Left lung (tissue), 10 donors: ENCODE data around the gene PREX1. TPM values are rescaled to one million over a fixed set of nuclear protein-coding genes. Genes with fewer than 3 reads are reported as not detected.

Source experiments
- ATAC-seq: fragments of 200-7000 bp; cut with Tn5 transposase; one replicate; pipeline ENCODE4 v1.9.1; 2020; ENCODE audit warnings: moderate library complexity
- DNase-seq, 4 donors: peaks; one replicate each; pipeline ENCODE4 v3.0.0-alpha.2; 2013 to 2020
- H3K27ac ChIP-seq, 2 donors: fragments of 200-600 bp; sonication (generic) in 1 of 2; one replicate each; pipeline versions ENCODE4 v1.5.0 to v1.8.0; 2020 to 2021
- H3K27me3 ChIP-seq, 2 donors: fragments of 200-600 bp; sonication (generic) in 1 of 2; one replicate each; pipeline versions ENCODE4 v1.5.0 to v1.8.0; 2020 to 2021
- H3K36me3 ChIP-seq, 2 donors: fragments of 200-600 bp; sonication (generic) in 1 of 2; one replicate each; pipeline versions ENCODE4 v1.5.0 to v1.8.0; 2020 to 2021
- H3K4me1 ChIP-seq, 2 donors: fragments of 200-600 bp; one replicate each; pipeline ENCODE4 v1.8.0; 2021
- H3K4me3 ChIP-seq, 2 donors: fragments of 200-600 bp; sonication (generic) in 1 of 2; one replicate each; pipeline versions ENCODE4 v1.5.0 to v1.8.0; 2020 to 2021; ENCODE audit warnings: mild to moderate bottlenecking in 1 of 2
- H3K9me3 ChIP-seq, 2 donors: fragments of 200-600 bp; sonication (generic) in 1 of 2; one replicate each; pipeline versions ENCODE4 v1.5.0 to v1.8.0; 2020 to 2021
- CTCF ChIP-seq, 2 donors: fragments of 200-600 bp; sonication (generic) in 1 of 2; IDR thresholded peaks; one replicate each; pipeline versions ENCODE4 v1.5.0 to v1.8.0; 2021; ENCODE audit warnings: antibody characterized with exemption in 2 of 2
- intact Hi-C, 2 donors: fragments of 100-400 bp; cut with DNase I; formaldehyde crosslinking; loops; one replicate each; pipeline versions ENCODE4 v1.11.2 to v1.14.2; 2022
- polyA plus RNA-seq, 6 donors: library from polyadenylated mRNA; unstranded; fragments of 120-200 nt; gene quantifications; one replicate each; pipeline ENCODE4 v1.2.1, GENCODE V29; 2013; ENCODE audit not compliant: insufficient read length in 6 of 6
- total RNA-seq, 2 donors: library from RNA; stranded (reverse); fragmentation: NEBNext Ultra II Directional; extraction: Animal tissue kit (Norgen Biotek cat#: 25700); gene quantifications; one replicate each; pipeline ENCODE4 v1.2.1, GENCODE V29; 2021
- donor health status: DM: no; HTN: yes; CAD: no.
- donor health status: DM: no; HTN: no; CAD: no.

The PREX1 gene
- total and polyA plus RNA-seq, 8 donors, result 20.3 to 111 (median 26.1) TPM

DNA sequence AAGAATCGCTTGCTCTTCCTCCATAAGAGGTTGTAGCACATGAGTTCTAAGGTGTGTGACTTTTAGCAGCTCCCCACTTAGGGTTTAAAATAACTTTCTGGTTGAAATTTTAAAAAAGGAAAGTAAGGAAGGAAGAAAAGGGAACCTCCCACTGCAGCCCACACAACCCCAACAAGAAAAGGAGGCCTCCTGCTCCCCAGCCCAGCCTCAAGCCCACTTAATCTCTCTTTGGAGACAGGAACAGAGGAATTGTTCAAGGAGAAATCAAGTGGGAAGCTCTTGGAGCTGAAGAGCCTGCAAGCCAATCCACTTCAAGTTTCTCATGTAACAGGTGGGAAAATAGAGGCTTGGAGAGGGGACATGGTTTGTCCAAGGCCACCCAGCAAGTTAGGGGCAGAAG, 39.1 kb upstream of the PREX1 start:
- Histone ChIP-seq H3K36me3 (no peaks in the 10 kb centered on the region), H3K4me1 (peaks cover 0 to 19% of the 10 kb centered on the region in 2 donors), H3K4me3 (no peak overlapping the region), H3K9me3 (no peaks in the 10 kb centered on the region), H3K27me3 (peaks cover 5 to 40% of the 10 kb centered on the region in 2 donors), H3K27ac (no peak overlapping the region)
- DNase-seq, result peak in 1 of 4 donors; percentile 40
- intact Hi-C loops, result no loop called here
- no peak for ATAC-seq
- TF ChIP-seq CTCF (IDR thresholded peaks at IDR 0.05), result no peak

DNA sequence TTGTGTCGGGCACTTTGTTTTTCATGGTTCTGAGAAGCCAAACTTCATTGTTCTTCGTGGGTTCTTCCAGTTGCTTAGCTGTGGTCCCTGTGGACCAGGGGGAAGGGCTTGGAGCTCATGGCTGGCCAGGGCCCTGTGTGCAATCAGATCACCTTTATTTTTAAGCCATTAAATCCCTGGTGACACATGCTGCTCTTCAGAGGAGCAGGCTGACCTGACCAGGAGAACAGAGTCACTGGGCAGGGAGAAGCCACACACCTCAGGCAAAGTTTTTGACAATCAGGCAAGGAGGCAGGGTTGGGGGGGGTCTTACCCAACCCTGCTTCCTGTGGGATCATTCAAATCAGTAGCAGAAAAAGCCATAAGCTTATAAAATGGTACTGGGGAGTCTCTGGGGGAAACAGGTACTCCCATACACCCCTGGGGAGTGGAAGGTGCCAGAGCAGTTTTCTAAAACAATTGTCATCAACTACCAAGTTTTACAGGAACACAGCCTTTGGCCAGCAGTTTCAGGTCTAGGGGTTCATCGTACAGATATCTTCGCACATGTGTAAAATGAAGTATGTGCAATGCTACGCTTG, 37.0 kb upstream of the PREX1 start:
- no peak for ATAC-seq
- intact Hi-C loops, result no loop called here

DNA sequence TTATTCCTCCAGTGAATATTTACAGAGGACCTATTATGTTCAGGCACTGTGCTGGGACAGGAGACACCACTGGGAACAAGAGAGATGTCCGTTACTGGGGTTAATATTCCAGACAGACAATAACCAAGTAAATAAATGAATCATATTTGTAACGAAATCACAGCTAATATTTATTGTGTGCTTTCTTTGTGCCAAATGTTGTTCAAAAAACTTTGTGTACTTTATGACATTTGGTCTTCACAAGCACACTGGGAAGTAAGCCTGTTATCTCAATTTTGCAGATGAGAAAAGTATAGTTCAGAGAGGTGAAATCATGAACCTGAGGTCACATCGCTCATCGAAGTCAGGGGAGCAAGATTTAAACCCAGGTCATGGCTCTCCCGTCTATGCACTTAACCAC, 36.5 kb upstream of the PREX1 start:
- TF ChIP-seq CTCF (IDR thresholded peaks at IDR 0.05), result no peak
- Histone ChIP-seq H3K27ac (no peak overlapping the region), H3K27me3 (peaks cover 5 to 54% of the 10 kb centered on the region in 2 donors), H3K9me3 (no peaks in the 10 kb centered on the region), H3K36me3 (no peaks in the 10 kb centered on the region), H3K4me3 (no peak overlapping the region), H3K4me1 (peaks cover 0 to 35% of the 10 kb centered on the region in 2 donors)
- DNase-seq (no peak), ATAC-seq (no peak)
- intact Hi-C loops, result no loop called here

More for the DNA sequence above, 37.0 kb upstream of the PREX1 start:
- Histone ChIP-seq H3K4me3 (no peak overlapping the region), H3K27me3 (peaks cover 5 to 54% of the 10 kb centered on the region in 2 donors), H3K4me1 (peaks cover 0 to 30% of the 10 kb centered on the region in 2 donors), H3K9me3 (no peaks in the 10 kb centered on the region), H3K36me3 (no peaks in the 10 kb centered on the region), H3K27ac (no peak overlapping the region)
- TF ChIP-seq CTCF (IDR thresholded peaks at IDR 0.05), result no peak
- no peak for DNase-seq

DNA sequence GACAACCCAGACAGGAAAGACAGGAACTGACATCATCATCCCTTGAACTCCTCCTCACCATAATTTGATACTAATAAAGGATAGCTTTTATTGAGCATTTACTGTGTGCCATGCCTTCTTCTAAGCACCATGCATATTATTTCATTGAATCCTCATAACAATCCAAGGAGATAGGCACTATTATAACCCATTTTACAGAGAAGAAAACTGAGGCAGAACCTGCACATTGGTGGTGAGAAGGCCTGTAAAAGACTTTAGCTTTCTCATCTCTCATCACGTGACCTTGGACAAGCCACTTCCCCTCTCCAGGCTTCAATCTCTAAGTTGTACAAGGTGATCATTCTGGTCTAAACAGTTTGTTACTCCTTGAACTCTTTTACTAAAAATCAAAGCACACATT, 34.5 kb upstream of the PREX1 start:
- no peak for ATAC-seq
- Histone ChIP-seq H3K27me3 (peaks cover 5 to 47% of the 10 kb centered on the region in 2 donors), H3K4me3 (no peak overlapping the region), H3K9me3 (no peaks in the 10 kb centered on the region), H3K4me1 (peaks cover 0 to 50% of the 10 kb centered on the region in 2 donors), H3K27ac (no peak overlapping the region), H3K36me3 (no peaks in the 10 kb centered on the region)
- no peak for DNase-seq
- TF ChIP-seq CTCF (IDR thresholded peaks at IDR 0.05), result no peak
- intact Hi-C loops, result no loop called here

DNA sequence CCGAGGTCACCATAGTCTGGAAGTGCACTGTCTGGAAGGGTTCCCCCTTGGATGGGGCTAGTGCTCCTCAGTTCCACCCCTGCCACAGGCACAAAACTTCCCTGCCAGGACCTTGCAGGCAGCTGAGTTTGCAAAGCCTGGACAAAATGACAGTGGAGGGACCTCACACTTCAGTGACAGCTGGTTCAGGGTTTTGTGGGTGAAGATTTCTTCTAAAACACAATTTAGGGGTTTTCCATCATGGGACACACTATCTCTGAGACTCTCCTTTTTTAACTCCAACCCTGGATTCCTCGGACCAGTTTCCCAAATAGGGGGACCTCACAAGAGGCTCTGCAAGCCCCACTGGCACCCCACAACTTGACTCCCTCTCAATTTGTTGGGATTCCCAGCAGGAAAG, 33.6 kb upstream of the PREX1 start:
- no peak for DNase-seq
- peaks cover 5 to 44% of the 10 kb centered on the region in 2 donors for H3K27me3 ChIP-seq

More for the DNA sequence above, 33.6 kb upstream of the PREX1 start:
- H3K36me3 ChIP-seq, result no peaks in the 10 kb centered on the region
- ATAC-seq, result no peak
- TF ChIP-seq CTCF (IDR thresholded peaks at IDR 0.05), result no peak
- H3K4me3 ChIP-seq, result no peak overlapping the region
- H3K9me3 ChIP-seq, result no peaks in the 10 kb centered on the region
- intact Hi-C loops, result no loop called here
- peaks cover 0 to 51% of the 10 kb centered on the region in 2 donors for H3K4me1 ChIP-seq
- H3K27ac ChIP-seq, result no peak overlapping the region
